ENCODE measurements around the gene ZNF473.

ZNF473 gene

GRCh38 chr19:50001775-50002174 is 24.0 kb upstream of the ZNF473 start:
- TF ChIP-seq REST (IDR thresholded peaks at IDR 0.05; ENCODE audit: insufficient read depth in 1 of 2, low read depth in 2 of 2, low read length in 2 of 2) (no peak), TAF1 (IDR thresholded peaks at IDR 0.05; ENCODE audit: borderline replicate concordance, insufficient read depth, low read length) (no peak), FOXP2 (optimal IDR thresholded peaks at IDR 0.05; ENCODE audit: borderline replicate concordance, extremely low read depth, extremely low read length, insufficient read depth) (no peak), POLR2AphosphoS5 (IDR thresholded peaks at IDR 0.05; ENCODE audit: low read depth, low read length) (no peak), SIN3A (IDR thresholded peaks at IDR 0.05; ENCODE audit: borderline replicate concordance, insufficient read depth, low read length) (no peak)

GRCh38 chr19:50002386-50002960 is 23.3 kb upstream of the ZNF473 start:
- TF ChIP-seq POLR2AphosphoS5 (IDR thresholded peaks at IDR 0.05; ENCODE audit: low read depth, low read length) (no peak), TAF1 (IDR thresholded peaks at IDR 0.05; ENCODE audit: borderline replicate concordance, insufficient read depth, low read length) (no peak), SIN3A (IDR thresholded peaks at IDR 0.05; ENCODE audit: borderline replicate concordance, insufficient read depth, low read length) (no peak), REST (IDR thresholded peaks at IDR 0.05; ENCODE audit: insufficient read depth in 1 of 2, low read depth in 2 of 2, low read length in 2 of 2) (no peak), FOXP2 (optimal IDR thresholded peaks at IDR 0.05; ENCODE audit: borderline replicate concordance, extremely low read depth, extremely low read length, insufficient read depth) (no peak)

- no peak for TF ChIP-seq POLR2AphosphoS5 (IDR thresholded peaks at IDR 0.05; ENCODE audit: low read depth, low read length)
- TF ChIP-seq REST (IDR thresholded peaks at IDR 0.05; ENCODE audit: insufficient read depth in 1 of 2, low read depth in 2 of 2, low read length in 2 of 2) = peak in 1 of 2 experiments; percentile 65; a peak in 1 of 4 replicates
- no peak for TF ChIP-seq FOXP2 (optimal IDR thresholded peaks at IDR 0.05; ENCODE audit: borderline replicate concordance, extremely low read depth, extremely low read length, insufficient read depth)
- TF ChIP-seq TAF1 (IDR thresholded peaks at IDR 0.05; ENCODE audit: borderline replicate concordance, insufficient read depth, low read length) = no peak
- no peak for TF ChIP-seq SIN3A (IDR thresholded peaks at IDR 0.05; ENCODE audit: borderline replicate concordance, insufficient read depth, low read length)
Measured at GRCh38 chr19:50003254-50003788, 22.5 kb upstream of the ZNF473 start.

GRCh38 chr19:50003810-50004419 is 21.9 kb upstream of the ZNF473 start:
- TF ChIP-seq REST (IDR thresholded peaks at IDR 0.05; ENCODE audit: insufficient read depth in 1 of 2, low read depth in 2 of 2, low read length in 2 of 2) = no peak
- no peak for TF ChIP-seq POLR2AphosphoS5 (IDR thresholded peaks at IDR 0.05; ENCODE audit: low read depth, low read length)
- TF ChIP-seq TAF1 (IDR thresholded peaks at IDR 0.05; ENCODE audit: borderline replicate concordance, insufficient read depth, low read length) = no peak
- TF ChIP-seq FOXP2 (optimal IDR thresholded peaks at IDR 0.05; ENCODE audit: borderline replicate concordance, extremely low read depth, extremely low read length, insufficient read depth) = no peak
- TF ChIP-seq SIN3A (IDR thresholded peaks at IDR 0.05; ENCODE audit: borderline replicate concordance, insufficient read depth, low read length) = no peak
